Esophagus squamous epithelium (tissue), 5 donors: ENCODE data around the gene NLGN3. TPM values are rescaled to one million over a fixed set of nuclear protein-coding genes. Genes with fewer than 3 reads are reported as not detected.
A peak's percentile ranks its signal among the peaks of the same experiment; 100 is the strongest.

Source experiments
- DNase-seq: peaks from one replicate; lab custom pipeline; 2025; lab: John Stamatoyannopoulos, UW
- H3K27ac ChIP-seq, 4 donors: fragments of 200-600 bp; sonication (generic); one replicate each; pipeline ENCODE4 v1.5.1; 2016 to 2019; ENCODE audit warnings: mild to moderate bottlenecking in 1 of 4
- H3K27me3 ChIP-seq, 4 donors: fragments of 200-600 bp; sonication (generic); 1 replicate in 3 of 4; 2 replicates in 1 of 4; pipeline versions ENCODE4 v1.5.1 to v1.6.0; 2017 to 2021; ENCODE audit warnings: antibody characterized with exemption in 1 of 4
- H3K36me3 ChIP-seq, 3 donors: fragments of 200-600 bp; sonication (generic); one replicate each; pipeline ENCODE4 v1.5.1; 2016 to 2019
- H3K4me1 ChIP-seq, 3 donors: fragments of 200-600 bp; sonication (generic); one replicate each; pipeline ENCODE4 v1.5.1; 2017 to 2019
- H3K4me3 ChIP-seq, 4 donors: fragments of 200-600 bp; sonication (generic); 1 replicate in 3 of 4; 2 replicates in 1 of 4; pipeline ENCODE4 v1.5.1; 2016 to 2019; ENCODE audit warnings: mild to moderate bottlenecking in 2 of 4, moderate library complexity in 1 of 4
- H3K9me3 ChIP-seq, 3 donors: fragments of 200-600 bp; sonication (generic); one replicate each; pipeline ENCODE4 v1.5.1; 2016 to 2019
- POLR2A ChIP-seq, 4 donors: fragments of 450-650 bp; IDR thresholded peaks; one replicate each; pipeline ENCODE4 v1.6.1; 2017; ENCODE audit warnings: antibody characterized with exemption in 4 of 4, mild to moderate bottlenecking in 4 of 4, moderate library complexity in 3 of 4
- WGBS, 2 donors: methylation state at CpG; one replicate each; pipeline ENCODE4 v1.1.5; 2018; 5-methylcytosine and 5-hydroxymethylcytosine counted together
- intact Hi-C: fragments of 100-400 bp; cut with DNase I; formaldehyde crosslinking; loops from one replicate; pipeline ENCODE4 v1.15.0; 2022
- total RNA-seq, 4 donors: library from RNA; depleted of rRNA; stranded (reverse); fragments of >200 nt; gene quantifications; one replicate each; pipeline ENCODE4 v1.1.0, GENCODE V29; 2016
- TF ChIP-seq, protein P1 (sequence below), 6 experiments: fragments of 450-650 bp in 4 of 6; fragments of 200-600 bp in 2 of 6; sonication (generic) in 2 of 6; IDR thresholded peaks; one replicate each; pipeline ENCODE4 v1.5.1; 2016 to 2019; ENCODE audit warnings: antibody characterized with exemption in 6 of 6, mild to moderate bottlenecking in 4 of 6, moderate library complexity in 4 of 6
- donor health status: DM: yes; HTN: yes; CAD: no.

The NLGN3 gene
- total RNA-seq, 4 donors from 2014 or later: 0.21 to 0.38 (median 0.23) TPM; not detected in 1

DNA sequence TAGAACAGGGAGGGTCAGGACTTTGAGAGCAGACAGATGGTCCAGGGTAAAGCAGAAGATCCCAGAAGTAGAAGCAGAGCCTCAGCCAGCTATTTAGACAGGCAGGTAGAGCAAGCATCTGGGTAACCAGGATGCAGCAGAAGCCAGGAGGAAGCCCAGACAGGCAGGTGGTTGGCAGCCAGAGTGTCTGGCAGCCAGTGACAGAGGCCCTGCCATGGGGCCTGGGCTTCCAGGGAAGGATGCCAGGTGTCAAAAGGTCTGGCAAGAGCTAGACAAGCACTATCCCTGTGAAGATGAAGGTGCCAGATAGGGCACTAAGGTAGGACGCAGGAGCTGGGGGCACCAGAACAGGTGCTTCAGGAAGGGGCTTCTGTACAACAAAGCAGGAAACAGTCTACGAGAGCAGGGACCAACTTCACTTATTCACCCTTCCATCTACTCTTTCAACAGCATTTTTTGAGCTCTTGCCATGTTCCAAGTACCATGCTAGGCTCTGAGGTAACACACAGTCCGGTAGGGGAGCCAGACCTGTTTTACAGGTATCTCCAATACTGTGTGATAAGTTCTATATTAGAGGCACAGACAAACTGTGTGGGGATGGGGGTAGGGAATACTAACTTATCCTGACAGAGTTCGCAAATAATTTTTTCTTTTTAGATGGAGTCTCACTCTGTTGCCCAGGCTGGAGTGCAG, 40.3 kb downstream of the NLGN3 start:
- peaks cover 0 to 21% (median 4%) of the 10 kb centered on the region in 3 donors for H3K4me1 ChIP-seq
- DNase-seq: no peak
- no peaks in the 10 kb centered on the region for H3K9me3 ChIP-seq
- H3K36me3 ChIP-seq: no peaks in the 10 kb centered on the region
- no peak overlapping the region for H3K27ac ChIP-seq
- WGBS, 2 donors: 45 to 58% methylated on average over 3 to 4 of the region's 4 CpGs
- no peak for TF ChIP-seq POLR2A (IDR thresholded peaks at IDR 0.05)
- TF ChIP-seq, protein P1, sequence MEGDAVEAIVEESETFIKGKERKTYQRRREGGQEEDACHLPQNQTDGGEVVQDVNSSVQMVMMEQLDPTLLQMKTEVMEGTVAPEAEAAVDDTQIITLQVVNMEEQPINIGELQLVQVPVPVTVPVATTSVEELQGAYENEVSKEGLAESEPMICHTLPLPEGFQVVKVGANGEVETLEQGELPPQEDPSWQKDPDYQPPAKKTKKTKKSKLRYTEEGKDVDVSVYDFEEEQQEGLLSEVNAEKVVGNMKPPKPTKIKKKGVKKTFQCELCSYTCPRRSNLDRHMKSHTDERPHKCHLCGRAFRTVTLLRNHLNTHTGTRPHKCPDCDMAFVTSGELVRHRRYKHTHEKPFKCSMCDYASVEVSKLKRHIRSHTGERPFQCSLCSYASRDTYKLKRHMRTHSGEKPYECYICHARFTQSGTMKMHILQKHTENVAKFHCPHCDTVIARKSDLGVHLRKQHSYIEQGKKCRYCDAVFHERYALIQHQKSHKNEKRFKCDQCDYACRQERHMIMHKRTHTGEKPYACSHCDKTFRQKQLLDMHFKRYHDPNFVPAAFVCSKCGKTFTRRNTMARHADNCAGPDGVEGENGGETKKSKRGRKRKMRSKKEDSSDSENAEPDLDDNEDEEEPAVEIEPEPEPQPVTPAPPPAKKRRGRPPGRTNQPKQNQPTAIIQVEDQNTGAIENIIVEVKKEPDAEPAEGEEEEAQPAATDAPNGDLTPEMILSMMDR (IDR thresholded peaks at IDR 0.05): no peak
- no peak overlapping the region for H3K4me3 ChIP-seq
- no peaks in the 10 kb centered on the region for H3K27me3 ChIP-seq
- intact Hi-C loops: no loop called here

DNA sequence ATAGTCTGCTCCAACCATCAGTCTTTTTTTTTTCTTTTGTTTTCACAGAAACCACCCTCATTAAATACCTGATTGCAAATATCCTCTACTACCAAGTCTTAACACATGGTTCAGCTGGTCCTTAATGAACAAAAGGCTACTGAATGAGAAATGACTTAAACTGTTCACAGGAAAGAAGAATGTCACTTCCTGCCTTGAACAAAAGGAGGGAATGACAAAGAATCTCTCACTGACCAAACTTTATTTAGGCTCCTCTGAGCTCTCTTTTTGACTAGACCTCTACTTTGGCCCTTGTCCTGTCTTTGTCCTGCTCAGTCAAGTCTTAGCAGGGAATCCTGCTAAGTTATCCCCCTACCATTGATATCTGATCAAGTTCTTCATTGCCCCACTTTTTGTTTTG, 46.6 kb downstream of the NLGN3 start:
- intact Hi-C loops: no loop called here
- TF ChIP-seq, protein P1 (IDR thresholded peaks at IDR 0.05): no peak
- TF ChIP-seq POLR2A (IDR thresholded peaks at IDR 0.05): no peak
- Histone ChIP-seq H3K4me1 (no peaks in the 10 kb centered on the region), H3K27me3 (no peaks in the 10 kb centered on the region), H3K27ac (no peak overlapping the region), H3K9me3 (no peaks in the 10 kb centered on the region), H3K36me3 (no peaks in the 10 kb centered on the region), H3K4me3 (no peak overlapping the region)
- DNase-seq: no peak

DNA sequence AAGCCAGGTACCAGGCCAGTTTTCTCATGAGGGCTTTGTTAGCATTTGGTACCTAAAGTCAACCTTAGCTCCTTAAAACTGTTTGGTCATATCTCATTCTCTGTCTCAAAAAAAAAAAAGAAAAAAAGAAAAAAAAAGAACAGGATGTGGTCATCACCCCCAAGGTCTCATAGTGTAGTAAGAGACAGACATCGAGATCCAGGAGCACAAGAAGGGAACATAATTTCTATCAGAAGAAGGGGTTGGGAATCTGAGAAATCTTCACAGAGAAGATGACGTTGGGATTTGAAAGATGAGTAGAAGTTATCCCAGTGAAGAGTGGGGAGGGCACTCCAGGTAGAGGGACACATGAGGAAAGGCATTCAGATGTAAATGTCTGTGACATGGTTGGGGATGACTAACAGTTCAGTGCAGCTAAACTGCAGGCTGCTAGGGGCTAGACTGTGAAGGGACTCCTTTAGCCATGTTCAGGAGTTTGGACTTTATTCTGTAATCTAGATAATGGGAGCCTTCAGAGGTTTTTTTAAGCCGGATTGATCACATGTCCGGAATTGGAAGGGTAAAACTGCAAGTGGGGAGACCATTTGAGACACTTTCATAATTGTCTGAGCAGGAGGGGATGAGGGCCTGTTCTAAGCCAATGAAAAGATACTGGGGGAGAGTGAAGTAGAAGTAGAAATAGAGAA, 51.5 kb downstream of the NLGN3 start:
- intact Hi-C loops: no loop called here
- Histone ChIP-seq H3K27ac (no peak overlapping the region), H3K4me3 (peak overlapping the region in 1 of 4 donors; percentile 15), H3K36me3 (no peaks in the 10 kb centered on the region), H3K4me1 (no peaks in the 10 kb centered on the region), H3K27me3 (no peaks in the 10 kb centered on the region), H3K9me3 (no peaks in the 10 kb centered on the region)
- DNase-seq: no peak
- TF ChIP-seq, protein P1 (IDR thresholded peaks at IDR 0.05): no peak
- no peak for TF ChIP-seq POLR2A (IDR thresholded peaks at IDR 0.05)
- 56 to 64% methylated on average over 2 to 4 of the region's 4 CpGs for WGBS, 2 donors

DNA sequence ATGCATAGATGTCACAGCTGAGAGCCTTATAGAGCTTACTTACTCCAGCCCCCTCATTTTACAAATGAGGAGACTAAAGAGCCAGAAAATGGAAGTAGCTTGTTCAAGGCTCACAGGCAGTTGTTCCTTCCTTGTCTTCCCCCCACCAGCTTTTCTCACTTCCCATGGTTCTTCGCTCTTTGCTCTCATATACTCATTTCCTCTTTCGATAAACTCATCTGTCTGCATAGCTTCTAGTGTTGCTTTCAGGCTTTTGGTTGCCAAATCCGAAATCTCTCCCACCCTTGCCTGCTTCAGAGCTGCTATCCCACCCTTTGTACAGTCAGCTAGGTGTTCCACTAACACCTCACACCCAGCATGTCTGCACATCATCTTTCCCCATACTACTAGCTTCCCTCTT, 53.4 kb downstream of the NLGN3 start:
- peak overlapping the region in 3 of 4 donors; percentile 5 to 44 (median 19) for H3K4me3 ChIP-seq
- 60% methylated on average over 3 of the region's 3 CpGs for WGBS, 2 donors
- intact Hi-C loops: no loop called here
- H3K27me3 ChIP-seq: no peaks in the 10 kb centered on the region
- no peaks in the 10 kb centered on the region for H3K4me1 ChIP-seq
- DNase-seq: no peak
- TF ChIP-seq, protein P1 (IDR thresholded peaks at IDR 0.05): no peak
- TF ChIP-seq POLR2A (IDR thresholded peaks at IDR 0.05): no peak
- H3K9me3 ChIP-seq: no peaks in the 10 kb centered on the region
- no peaks in the 10 kb centered on the region for H3K36me3 ChIP-seq
- no peak overlapping the region for H3K27ac ChIP-seq

DNA sequence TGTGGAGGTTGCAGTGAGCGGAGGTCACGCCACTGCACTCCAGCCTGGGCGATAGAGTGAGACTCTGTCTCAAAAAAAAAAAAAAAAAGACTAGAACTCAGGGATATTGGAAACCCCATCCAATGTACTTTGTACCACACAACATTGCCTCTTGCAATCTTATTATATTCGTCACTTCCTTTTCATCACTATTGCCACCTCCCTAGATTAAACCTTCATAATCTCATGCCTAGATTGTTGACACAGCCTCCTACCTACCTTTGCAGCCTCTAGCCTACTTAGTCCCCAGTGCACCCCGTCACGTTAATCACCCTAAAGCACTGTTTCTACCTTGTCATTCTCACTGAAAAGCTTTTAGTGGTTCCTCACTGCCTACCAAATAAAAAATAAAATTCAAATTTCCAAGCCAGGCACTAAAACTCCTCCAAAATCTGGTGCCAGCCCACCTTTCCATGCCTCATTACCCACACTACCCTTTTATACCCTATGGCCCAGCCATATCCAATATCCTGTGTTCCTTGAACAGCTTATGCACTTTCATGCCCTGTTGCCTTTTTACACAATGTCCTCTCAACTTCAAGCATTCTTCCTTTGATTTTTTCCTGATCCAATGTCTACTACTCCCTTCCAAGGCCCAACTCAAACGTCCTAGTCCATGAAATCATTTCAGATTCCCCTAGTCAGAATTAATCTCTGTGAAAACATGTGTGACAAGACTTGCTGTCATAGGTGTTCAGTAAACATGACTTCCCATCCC, 54.8 kb downstream of the NLGN3 start:
- no peaks in the 10 kb centered on the region for H3K9me3 ChIP-seq
- 79 to 83% methylated on average over 7 of the region's 7 CpGs for WGBS, 2 donors
- TF ChIP-seq POLR2A (IDR thresholded peaks at IDR 0.05): no peak
- H3K27ac ChIP-seq: no peak overlapping the region
- H3K4me3 ChIP-seq: no peak overlapping the region
- intact Hi-C loops: no loop called here
- no peak for DNase-seq
- H3K27me3 ChIP-seq: no peaks in the 10 kb centered on the region
- no peaks in the 10 kb centered on the region for H3K36me3 ChIP-seq
- H3K4me1 ChIP-seq: no peaks in the 10 kb centered on the region
